GM23338 (cell line): ENCODE data around the gene TEX51. TPM values are rescaled to one million over a fixed set of nuclear protein-coding genes. Genes with fewer than 3 reads are reported as not detected.

ENCODE experiments used
- CREB1 ChIP-seq: fragments of 250-450 bp; sonication (Bioruptor Pico); IDR thresholded peaks from 2 replicates; pipeline ENCODE4 v1.5.0; 2020; ENCODE audit warnings: low read depth, mild to moderate bottlenecking, moderate library complexity
- CTCF ChIP-seq, 2 experiments: fragments of 200-600 bp in 1 of 2; sonication (generic) in 1 of 2; conservative IDR thresholded peaks; 2 replicates each; pipeline versions ENCODE4 v1.5.1 to v1.6.1; 2016 to 2017; ENCODE audit warnings: antibody characterized with exemption in 2 of 2, low read depth in 2 of 2, mild to moderate bottlenecking in 2 of 2, moderate library complexity in 1 of 2
- ETS1 ChIP-seq: IDR thresholded peaks from 2 replicates; pipeline ENCODE4 v1.6.1; 2016; ENCODE audit warnings: antibody characterized with exemption
- EZH2 ChIP-seq: fragments of 200-600 bp; sonication (generic); IDR thresholded peaks from one replicate; pipeline ENCODE4 v1.8.0; 2017; ENCODE audit warnings: antibody characterized with exemption, mild to moderate bottlenecking, low read depth; ENCODE audit not compliant: unreplicated experiment
- NANOG ChIP-seq: IDR thresholded peaks from 2 replicates; pipeline ENCODE4 v1.6.1; 2016; ENCODE audit warnings: antibody characterized with exemption, borderline replicate concordance
- POLR2AphosphoS5 ChIP-seq: IDR thresholded peaks from 2 replicates; pipeline ENCODE4 v1.6.1; 2016; ENCODE audit warnings: antibody characterized with exemption, low read depth
- STAT1 ChIP-seq: IDR thresholded peaks from one replicate; pipeline ENCODE4 v1.6.1; 2016; ENCODE audit warnings: antibody characterized with exemption; ENCODE audit not compliant: unreplicated experiment
- ZNF462 ChIP-seq: fragments of 250-450 bp; sonication (Bioruptor Pico); IDR thresholded peaks from 2 replicates; pipeline ENCODE4 v1.5.0; 2020; ENCODE audit warnings: mild to moderate bottlenecking, moderate library complexity
- polyA plus RNA-seq: library from polyadenylated mRNA; unstranded; fragments of >200 nt; fragmentation: Nextera tagmentation; extraction: Ambion mirVana; gene quantifications from 2 replicates; pipeline ENCODE4 v1.2.1, GENCODE V29; 2016
- total RNA-seq: library from RNA; depleted of rRNA; stranded (reverse); fragments of >200 nt; shearing (Covaris generic); gene quantifications from 2 replicates; pipeline ENCODE4 v1.2.3, GENCODE V29; 2014

Gene TEX51
- total and polyA plus RNA-seq, 2 experiments from 2014 or later, result not detected

DNA sequence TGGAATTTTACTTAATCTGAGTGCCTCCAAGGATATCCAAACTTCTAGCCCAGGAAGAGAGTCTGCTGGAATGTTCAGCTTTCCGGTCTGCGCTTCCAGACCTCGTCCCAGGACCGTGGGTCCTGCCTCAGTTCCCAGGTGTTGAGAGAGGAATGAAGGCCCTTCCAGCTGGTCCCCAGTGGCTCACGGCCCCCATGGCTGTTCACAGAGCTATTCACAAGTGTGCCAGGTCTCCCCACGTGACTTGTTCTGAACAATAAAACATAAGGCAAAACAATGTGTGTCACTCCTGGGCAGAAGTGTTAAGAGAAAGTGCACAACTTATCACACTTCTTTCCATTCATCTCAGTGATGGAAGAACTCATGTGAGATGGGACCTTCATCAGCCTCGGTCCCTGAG, 20.1 kb upstream of the TEX51 start (continued):
- no peak for TF ChIP-seq ZNF462
- no peak for TF ChIP-seq EZH2
- TF ChIP-seq NANOG, result no peak
- TF ChIP-seq ETS1, result no peak
- TF ChIP-seq CREB1, result no peak
- no peak for TF ChIP-seq CTCF (conservative IDR thresholded peaks at IDR 0.05; ENCODE audit: low read depth in 2 of 2)
- TF ChIP-seq STAT1, result no peak
- TF ChIP-seq POLR2AphosphoS5, result no peak
